Neural progenitor cell (in vitro differentiated cells): ENCODE measurements around the gene ABHD2.

ENCODE experiments used
- CTCF ChIP-seq: fragments of 200-600 bp; sonication (generic); IDR thresholded peaks from 2 replicates; pipeline ENCODE4 v1.5.1; 2017; ENCODE audit warnings: antibody characterized with exemption, mild to moderate bottlenecking
- EZH2 ChIP-seq: fragments of 200-600 bp; sonication (generic); IDR thresholded peaks from 2 replicates; pipeline ENCODE4 v1.6.1; 2017; ENCODE audit warnings: antibody characterized with exemption, mild to moderate bottlenecking, moderate library complexity

GRCh38 chr15:89211678-89212170 is 123.5 kb downstream of the ABHD2 start:
- TF ChIP-seq CTCF = no peak
- no peak for TF ChIP-seq EZH2
